Stimulated activated CD4-positive, alpha-beta T cell treated with anti-CD3 and anti-CD28 coated beads, TNF-alpha, amount 100 ng/mL, for 4 hours (primary cell): ENCODE results near the gene PDIK1L.

Experiments used
- DNase-seq, 3 experiments: peaks; one replicate each; pipeline ENCODE4 v3.0.0-alpha.2; 2020; ENCODE audit warnings: low read depth in 3 of 3

The PDIK1L gene

GRCh38 chr1:26111530-26112406 is at the start of gene PDIK1L:
PDIK1L (plus strand) TSS chr1:26111824; CDS start chr1:26114309, 2,485 bp downstream.
- DNase-seq = peak; percentile 90 to 94 (median 91)

DNA sequence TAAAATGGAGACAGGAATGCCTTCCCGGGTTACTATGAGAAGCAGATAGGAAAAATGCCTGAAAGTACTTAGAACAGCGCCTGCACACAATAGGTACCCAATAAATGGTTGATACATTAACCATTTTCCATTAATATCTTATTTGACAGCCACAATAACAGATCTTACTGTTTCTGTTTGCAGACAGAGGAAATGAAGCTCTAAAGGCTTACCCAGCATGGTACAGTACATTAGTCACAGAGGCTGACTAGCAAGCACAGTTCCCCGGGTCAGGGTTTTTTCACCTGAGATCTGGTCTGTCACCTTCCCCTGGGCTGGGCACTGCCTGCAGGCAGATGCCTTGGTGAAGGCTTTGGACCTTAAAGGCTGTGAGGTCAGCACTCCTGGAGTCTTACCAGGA is 47.1 kb upstream of the PDIK1L start:
- DNase-seq = no peak

GRCh38 chr1:26066160-26066559 is 45.5 kb upstream of the PDIK1L start:
- DNase-seq = no peak

GRCh38 chr1:26066857-26067256 is 44.8 kb upstream of the PDIK1L start:
- no peak for DNase-seq

DNA sequence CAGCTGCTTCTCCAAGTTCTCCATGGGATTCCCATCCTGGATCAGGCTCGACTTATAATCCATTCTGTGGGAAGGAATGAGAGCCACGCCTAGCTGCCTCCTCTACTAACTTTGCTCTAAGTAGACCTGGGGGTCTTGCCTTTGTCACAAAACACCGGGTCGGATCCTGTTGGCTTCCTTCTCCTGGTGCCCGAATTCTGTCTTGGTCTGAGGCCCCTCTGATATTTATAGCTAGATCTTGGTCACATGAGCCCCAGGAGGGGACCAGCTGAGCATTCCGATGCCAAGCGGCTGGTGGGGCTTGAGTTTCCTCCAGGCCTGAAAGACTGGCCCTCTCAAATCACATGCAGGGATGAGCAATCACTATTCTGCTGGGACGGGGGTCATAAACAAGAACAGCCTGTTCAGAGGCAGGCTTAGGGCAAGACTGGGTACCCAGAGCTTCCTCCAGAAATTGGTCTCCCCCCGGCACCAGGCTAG is 44.2 kb upstream of the PDIK1L start, which contains the start of gene TRIM63:
Gene TRIM63, minus strand, starts transcription at position 199 of the 480 bp plus-strand sequence. Its CDS starts 136 bp downstream, at position 63.
- DNase-seq = no peak

DNA sequence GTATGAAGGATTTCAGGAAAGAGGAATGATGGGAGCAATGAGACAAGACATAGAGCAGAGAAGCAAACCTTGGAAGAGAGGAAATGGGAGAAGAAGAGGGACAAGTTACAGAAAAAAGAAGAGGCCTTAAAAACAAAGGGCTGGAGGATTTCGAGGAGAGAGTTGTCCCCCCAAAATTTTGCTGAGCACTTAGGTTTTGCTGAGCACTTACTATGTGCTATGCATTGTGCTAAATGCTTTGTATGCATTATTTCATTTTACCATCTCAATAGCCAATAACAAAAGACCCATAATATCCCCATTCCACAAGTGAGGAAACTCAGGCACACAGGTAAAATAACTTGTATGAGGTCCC is 41.7 kb upstream of the PDIK1L start:
- no peak for DNase-seq

- no peak for DNase-seq
These were observed 41.2 kb upstream of the PDIK1L start for GRCh38 chr1:26070296-26070962.

GRCh38 chr1:26070963-26071342 is 40.7 kb upstream of the PDIK1L start:
- no peak for DNase-seq

GRCh38 chr1:26072305-26072704 is 39.3 kb upstream of the PDIK1L start:
- DNase-seq = no peak

DNA sequence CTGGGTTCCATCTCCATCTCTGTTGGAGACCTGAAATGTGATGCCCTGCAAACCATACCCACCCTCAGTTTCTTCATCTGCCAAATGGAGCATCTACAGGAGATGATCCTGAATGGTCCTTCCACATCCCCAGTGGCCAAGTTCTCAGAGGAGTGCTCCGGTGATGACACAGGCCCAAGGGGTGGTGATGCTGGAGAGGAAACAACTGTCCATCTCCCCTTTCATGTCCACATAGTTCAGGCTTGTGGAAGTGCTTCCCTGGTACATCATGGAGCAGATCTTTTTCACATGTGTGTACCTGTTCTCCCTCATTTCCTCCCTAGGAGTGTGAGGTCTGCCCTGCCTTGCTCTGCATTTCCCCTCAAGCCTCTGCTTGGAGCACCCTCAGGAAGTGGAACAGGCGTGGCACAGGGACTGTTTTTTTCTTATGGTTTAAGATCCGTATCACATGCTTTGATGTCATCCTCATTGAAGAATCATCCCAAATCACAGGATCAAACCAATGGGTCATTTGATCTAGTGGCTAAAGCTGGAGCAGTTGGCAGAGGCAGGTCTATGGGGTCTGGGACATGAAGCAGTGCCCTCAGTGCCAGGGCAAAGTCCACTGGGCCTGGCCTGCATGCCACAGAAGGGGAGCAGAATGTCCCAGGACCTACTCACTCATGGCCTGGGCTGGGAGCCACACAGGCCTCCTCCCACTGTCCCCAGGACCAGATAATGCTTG is 36.0 kb upstream of the PDIK1L start:
- DNase-seq = no peak

GRCh38 chr1:26077524-26077923 is 34.1 kb upstream of the PDIK1L start:
- DNase-seq = no peak

DNA sequence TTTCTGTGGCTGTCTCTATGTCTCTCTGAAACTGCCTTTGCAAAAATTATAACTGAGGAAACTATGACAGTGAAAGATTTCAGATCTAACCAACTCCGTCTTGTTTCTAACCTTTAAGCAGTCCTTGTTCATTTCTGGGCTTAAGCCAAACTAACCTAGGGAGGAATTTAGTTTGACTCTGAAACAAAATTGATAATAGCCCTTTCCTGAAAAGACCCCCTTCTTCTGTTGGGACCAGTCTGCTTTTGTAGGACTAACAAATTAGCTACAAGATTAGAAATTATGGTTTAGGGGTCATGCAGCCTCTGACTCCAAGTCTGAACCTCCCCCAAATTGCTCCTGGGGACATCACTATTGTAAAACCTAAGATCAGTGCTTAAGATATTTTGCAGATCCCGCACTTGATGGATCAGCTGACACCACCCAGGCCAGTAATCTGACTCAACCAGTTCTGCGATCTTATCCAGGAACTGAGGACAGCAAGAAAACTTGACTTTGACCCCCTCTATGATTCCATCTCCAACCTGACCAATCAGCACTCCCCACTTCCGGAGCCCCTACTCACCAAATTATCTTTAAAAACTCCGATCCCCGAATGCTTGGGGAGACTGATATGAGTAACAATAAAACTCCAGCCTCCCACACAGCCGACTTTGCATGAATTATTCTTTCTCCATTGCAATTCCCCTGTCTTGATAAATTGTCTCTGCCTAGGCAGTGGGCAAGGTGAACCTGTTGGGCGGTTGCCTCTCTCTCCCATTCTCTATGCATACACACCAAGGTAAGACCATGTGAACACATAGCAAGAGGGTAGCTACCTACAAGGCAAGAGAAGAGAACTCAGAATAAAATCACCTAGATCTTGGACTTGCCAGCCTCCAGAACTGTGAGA is 33.1 kb upstream of the PDIK1L start:
- no peak for DNase-seq

DNA sequence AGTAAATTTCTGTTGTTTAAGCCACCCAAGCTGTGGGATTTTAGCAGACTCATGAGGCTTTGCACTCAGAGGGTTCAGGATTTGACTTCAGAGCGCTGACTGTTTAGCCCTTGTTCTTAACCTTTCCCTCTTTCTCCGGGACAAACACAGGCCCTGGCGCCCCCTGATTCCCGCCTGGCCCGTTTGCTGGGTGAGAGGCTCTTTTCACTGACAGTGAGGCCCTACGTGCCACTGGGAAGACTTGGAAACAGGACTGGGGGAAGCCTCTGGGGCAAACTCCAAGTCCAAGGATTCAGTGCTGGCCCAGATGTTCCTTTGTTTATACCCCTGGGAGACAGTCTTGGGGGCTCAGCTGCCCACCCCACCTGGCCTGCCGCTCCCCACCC is 32.5 kb upstream of the PDIK1L start:
- no peak for DNase-seq

DNA sequence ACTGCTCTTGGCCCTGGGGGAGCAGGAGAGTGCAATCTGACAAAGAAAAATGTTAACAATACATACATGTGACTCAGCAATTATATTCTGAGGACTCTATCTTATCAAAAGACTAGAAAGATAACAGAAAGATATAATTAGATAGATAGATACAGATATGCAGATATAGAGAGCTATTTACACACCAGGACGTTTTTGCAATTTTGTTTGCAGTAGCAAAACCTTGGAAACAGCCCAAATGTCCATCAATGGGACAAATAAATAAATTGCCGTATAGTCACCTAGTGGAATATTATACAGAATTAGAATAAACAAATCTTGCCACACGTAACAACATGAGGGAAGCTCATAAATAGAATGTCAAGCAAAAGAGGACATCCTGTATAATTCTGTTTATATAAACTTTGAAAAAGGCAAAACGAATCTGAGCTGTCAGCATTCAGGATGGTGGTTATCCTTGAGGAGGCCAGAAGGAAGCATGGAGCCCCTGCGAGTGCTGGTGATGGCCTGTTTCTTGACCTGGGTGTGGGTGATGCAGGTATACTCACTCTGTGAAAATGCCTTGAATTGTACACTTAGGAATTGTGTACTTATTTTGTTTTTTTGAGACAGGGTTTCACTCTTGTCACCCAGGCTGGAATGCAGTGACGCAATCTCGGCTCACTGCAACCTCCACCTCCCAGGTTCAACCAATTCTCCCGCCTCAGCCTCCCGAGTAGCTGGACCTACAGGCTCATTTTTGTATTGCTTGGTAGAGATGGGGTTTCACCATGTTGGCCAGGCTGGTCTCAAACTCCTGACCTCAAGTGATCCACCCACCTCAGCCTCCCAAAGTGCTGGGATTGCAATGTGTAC is 31.4 kb upstream of the PDIK1L start:
- no peak for DNase-seq

DNA sequence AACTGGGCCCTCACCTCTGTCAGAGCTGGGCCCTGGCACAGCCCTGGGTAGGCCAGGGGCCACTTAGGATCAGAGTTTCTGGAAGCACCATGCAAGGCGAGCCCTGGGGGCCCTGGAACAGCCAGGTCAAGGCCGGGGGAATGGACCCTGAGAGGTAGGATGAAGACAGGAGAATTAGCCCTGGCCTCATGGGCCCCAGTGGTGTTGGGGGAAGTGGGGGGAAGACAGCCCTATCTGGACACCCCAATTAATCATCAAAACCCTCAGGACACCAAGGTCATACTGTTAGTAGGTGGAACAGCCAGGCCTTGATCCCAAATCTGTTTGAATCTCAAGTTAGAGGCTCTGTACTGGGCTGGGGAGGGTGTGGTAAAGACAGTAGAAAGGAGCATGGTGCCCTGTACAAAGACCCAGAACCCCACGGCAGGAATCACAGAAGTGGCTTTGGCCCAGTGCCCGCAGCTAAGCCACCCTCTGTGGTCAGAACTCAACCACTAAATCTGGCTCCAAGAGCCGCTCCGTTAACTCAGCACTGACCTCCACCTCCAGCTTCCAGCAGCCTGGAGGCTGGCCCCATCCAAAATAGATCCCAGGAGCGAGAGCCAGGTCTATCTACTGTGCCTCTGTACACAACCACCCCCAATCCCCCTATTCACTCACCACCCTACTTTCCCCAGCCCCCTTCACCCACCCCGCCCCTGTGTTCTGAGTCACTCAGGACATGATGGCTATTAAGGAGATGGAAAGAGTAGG is 30.2 kb upstream of the PDIK1L start:
- DNase-seq = no peak

DNA sequence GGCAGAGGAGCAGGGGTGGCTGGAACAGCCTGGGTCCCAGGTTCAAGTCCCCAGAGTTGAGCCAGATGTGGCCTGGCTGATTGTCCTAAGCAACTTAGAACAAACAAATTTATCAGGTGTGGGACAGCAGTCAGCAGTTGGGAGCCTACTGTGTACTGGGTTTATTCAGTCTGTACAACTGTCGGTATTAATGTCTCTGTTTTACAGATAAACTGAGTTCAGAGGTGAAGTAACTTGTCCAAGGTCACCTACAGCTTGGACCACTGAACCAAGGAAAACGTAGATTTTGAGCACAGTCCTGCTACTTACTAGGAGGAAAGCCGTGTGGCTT is 29.6 kb upstream of the PDIK1L start:
- no peak for DNase-seq

GRCh38 chr1:26083208-26083607 is 28.4 kb upstream of the PDIK1L start:
- no peak for DNase-seq

GRCh38 chr1:26084091-26084561 is 27.5 kb upstream of the PDIK1L start:
- no peak for DNase-seq

- DNase-seq = no peak
These were observed 26.8 kb upstream of the PDIK1L start for GRCh38 chr1:26084844-26085243.

- no peak for DNase-seq
These were observed 22.5 kb upstream of the PDIK1L start for GRCh38 chr1:26089125-26089524.
